Measurements from ENCODE around the gene FLYWCH2.

FLYWCH2 gene

GRCh38 chr16:2914233-2914632, 31.2 kb downstream of the FLYWCH2 start:
- TF ChIP-seq, protein P1, sequence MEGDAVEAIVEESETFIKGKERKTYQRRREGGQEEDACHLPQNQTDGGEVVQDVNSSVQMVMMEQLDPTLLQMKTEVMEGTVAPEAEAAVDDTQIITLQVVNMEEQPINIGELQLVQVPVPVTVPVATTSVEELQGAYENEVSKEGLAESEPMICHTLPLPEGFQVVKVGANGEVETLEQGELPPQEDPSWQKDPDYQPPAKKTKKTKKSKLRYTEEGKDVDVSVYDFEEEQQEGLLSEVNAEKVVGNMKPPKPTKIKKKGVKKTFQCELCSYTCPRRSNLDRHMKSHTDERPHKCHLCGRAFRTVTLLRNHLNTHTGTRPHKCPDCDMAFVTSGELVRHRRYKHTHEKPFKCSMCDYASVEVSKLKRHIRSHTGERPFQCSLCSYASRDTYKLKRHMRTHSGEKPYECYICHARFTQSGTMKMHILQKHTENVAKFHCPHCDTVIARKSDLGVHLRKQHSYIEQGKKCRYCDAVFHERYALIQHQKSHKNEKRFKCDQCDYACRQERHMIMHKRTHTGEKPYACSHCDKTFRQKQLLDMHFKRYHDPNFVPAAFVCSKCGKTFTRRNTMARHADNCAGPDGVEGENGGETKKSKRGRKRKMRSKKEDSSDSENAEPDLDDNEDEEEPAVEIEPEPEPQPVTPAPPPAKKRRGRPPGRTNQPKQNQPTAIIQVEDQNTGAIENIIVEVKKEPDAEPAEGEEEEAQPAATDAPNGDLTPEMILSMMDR (IDR thresholded peaks at IDR 0.05; ENCODE audit: low read depth, low read length): no peak
- H3K4me3 ChIP-seq (replicated peaks in 1 of 2; ENCODE audit: low read depth in 2 of 2, low read length in 2 of 2): no peak overlapping the region
- DNase-seq (ENCODE audit: low read depth in 2 of 2): no peak

DNA sequence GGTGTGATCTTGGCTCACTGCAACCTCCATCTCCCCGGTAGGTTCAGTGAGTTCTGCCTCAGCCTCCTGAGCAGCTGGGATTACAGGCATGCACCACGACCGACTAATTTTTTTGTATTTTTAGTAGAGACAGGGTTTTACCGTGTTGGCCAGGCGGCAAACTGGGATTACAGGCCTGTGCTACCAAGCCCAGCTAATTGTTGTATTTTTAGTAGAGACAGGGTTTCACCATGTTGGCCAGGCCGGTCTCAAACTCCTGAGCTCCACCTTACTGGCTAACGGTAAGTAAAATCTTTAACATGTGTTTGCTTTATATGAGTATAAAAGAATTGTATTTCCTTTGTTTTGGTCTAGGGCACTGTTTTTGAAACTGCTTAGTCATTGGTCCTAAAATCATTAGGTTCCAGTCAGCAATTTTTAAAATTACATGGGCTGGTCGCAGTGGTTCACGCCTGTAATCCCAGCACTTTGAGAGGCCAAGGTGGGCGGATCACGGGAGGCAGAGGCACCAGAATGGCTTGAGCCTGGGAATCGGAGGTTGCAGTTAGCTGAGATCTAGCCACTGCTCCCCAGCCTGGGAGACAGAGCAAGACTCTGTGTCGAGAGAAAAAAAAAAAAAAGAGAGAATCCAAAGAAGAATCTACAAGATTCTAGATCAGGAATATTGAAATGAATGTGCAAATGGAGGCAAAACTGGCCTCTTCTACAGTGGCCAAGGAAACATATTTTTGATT, 32.3 kb downstream of the FLYWCH2 start:
- H3K4me3 ChIP-seq (replicated peaks in 1 of 2; ENCODE audit: low read depth in 2 of 2, low read length in 2 of 2): no peak overlapping the region
- TF ChIP-seq, protein P1 (IDR thresholded peaks at IDR 0.05; ENCODE audit: low read depth, low read length): no peak
- peak in 1 of 2 donors; percentile 29 for DNase-seq (ENCODE audit: low read depth in 2 of 2)

DNA sequence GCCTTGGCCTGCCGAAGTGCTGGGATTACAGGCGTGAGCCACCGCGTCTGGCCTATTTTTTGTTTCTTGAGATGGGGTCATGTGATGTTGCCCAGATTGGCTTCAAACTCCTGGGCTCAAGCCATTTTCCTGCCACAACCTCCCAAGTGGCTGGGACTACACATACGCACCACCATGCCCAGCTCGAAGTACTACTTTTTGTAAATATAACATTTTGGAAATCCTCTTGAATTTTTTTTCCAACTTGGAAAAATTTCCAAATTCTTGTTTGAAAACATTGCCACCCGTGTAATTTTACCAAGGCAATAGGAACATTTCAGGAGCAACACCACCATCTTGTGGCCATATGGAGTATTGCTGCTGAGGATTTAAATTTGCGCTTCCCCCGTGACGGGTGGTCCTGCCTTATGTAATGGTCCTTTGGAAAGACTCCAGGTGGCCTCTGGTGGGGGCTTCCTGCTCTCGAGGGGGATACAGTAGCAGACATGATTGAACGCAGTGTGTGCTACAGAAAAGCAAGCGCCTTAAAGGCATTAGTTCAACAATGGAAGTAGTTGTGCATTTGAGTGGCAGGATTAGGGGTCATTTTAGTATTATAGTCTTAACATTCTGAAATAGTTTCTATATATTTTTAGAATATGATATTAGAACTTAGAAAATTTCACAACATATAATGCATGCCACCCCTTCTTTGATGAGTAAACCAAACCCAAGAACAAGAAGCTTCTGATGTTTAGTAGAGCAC, 36.7 kb downstream of the FLYWCH2 start:
- peak; percentile 81 to 82 for DNase-seq (ENCODE audit: low read depth in 2 of 2)
- H3K4me3 ChIP-seq (replicated peaks in 1 of 2; ENCODE audit: low read depth in 2 of 2, low read length in 2 of 2): no peak overlapping the region
- TF ChIP-seq, protein P1 (IDR thresholded peaks at IDR 0.05; ENCODE audit: low read depth, low read length): peak; percentile 83

DNA sequence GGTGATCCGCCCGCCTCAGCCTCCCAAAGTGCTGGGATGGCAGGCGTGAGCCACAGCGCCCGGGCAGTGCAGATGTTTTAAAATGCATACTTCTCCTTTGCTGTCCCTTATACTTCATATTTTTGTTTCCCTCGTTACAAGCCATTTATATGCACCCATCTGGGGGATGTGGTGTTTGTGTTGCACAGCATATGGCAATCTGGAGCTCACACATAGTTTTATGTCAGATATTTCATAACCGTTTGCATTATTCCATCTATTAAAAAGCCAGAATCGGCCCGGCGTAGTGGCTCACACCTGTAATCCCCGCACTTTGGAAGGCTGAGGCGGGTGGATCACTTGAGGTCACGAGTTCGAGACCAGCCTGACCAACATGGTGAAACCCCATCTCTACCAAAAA, 40.5 kb downstream of the FLYWCH2 start:
- TF ChIP-seq, protein P1 (IDR thresholded peaks at IDR 0.05; ENCODE audit: low read depth, low read length): no peak
- H3K4me3 ChIP-seq (replicated peaks in 1 of 2; ENCODE audit: low read depth in 2 of 2, low read length in 2 of 2): no peak overlapping the region

DNA sequence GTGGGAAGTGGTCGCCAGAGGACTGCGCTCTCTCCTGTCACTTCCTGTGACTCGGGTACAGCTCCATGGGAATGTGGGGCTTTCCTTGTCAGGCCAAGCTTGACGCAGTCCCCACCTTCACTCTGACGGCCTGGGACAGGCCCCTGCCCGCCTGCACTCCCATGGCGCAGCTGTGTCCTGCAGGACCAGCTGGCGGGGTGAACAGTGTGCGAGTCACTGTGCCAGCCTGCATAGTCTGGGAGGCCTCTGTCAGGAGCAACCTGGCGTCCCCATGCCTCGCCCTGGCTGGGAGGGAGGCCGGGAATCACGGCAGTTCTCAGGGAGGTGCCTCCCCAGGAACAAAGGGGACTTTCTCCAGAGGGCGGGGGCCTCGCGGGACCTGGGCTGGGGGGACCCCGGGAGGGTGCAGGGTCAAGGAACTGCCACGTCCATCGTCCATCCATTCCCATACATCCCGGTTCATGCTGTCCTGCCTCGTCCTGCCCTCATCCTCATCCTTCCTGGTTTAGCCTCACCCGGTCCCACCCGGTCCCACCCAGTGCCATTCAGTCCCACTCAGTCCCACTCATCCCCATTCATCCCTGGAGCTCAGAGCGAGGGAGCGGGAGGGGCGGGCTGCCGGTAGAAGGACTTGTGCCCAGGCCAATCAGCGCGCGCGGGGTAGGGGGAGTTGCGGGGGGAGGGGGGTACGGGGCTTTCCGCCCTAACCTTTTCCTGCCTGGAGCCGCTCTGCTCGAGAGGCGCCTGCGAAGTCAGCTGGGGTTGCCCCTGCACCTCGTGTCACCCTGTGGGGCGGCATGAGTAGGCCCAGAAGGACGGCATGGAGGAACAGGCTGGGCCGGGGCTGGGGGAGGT, 42.1 kb downstream of the FLYWCH2 start:
- no peak for DNase-seq (ENCODE audit: low read depth in 2 of 2)
- TF ChIP-seq, protein P1 (IDR thresholded peaks at IDR 0.05; ENCODE audit: low read depth, low read length): no peak
- H3K4me3 ChIP-seq (replicated peaks in 1 of 2; ENCODE audit: low read depth in 2 of 2, low read length in 2 of 2): no peak overlapping the region

More for the DNA sequence above, 40.5 kb downstream of the FLYWCH2 start:
- no peak for DNase-seq (ENCODE audit: low read depth in 2 of 2)

DNA sequence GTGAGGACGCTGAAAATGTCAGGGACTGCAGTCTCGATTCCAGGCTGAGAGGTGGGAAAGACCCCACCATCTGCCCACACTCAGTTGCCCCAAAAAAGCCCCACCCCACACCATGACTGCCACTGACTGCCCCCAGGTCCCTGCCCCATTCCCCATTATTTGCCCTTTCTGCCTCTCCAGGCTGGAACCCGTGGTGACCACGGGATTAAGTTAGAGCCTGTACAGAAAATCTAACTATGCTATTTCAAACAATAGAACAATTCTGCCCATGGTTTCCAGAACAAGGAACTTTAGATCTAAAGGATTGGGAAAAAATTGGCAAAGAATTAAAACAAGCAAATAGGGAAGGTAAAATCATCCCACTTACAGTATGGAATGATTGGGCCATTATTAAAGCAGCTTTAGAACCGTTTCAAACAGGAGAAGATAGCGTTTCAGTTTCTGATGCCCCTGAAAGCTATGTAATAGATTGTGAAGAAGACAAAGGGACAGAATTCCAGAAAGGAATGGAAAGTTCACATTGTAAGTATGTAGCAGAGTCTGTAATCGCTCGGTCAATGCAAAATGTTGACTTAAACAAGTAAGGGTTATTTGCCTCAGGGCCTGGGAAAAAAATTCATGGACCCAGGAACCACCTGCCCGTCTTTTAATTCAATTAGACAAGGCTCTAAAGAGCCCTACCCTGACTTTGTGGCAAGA, 43.1 kb downstream of the FLYWCH2 start:
- no peak overlapping the region for H3K4me3 ChIP-seq (replicated peaks in 1 of 2; ENCODE audit: low read depth in 2 of 2, low read length in 2 of 2)
- TF ChIP-seq, protein P1 (IDR thresholded peaks at IDR 0.05; ENCODE audit: low read depth, low read length): no peak
- DNase-seq (ENCODE audit: low read depth in 2 of 2): no peak

All from cardiac fibroblast (primary cell).